Measurements from ENCODE around the gene SBF1.

SBF1 gene

DNA sequence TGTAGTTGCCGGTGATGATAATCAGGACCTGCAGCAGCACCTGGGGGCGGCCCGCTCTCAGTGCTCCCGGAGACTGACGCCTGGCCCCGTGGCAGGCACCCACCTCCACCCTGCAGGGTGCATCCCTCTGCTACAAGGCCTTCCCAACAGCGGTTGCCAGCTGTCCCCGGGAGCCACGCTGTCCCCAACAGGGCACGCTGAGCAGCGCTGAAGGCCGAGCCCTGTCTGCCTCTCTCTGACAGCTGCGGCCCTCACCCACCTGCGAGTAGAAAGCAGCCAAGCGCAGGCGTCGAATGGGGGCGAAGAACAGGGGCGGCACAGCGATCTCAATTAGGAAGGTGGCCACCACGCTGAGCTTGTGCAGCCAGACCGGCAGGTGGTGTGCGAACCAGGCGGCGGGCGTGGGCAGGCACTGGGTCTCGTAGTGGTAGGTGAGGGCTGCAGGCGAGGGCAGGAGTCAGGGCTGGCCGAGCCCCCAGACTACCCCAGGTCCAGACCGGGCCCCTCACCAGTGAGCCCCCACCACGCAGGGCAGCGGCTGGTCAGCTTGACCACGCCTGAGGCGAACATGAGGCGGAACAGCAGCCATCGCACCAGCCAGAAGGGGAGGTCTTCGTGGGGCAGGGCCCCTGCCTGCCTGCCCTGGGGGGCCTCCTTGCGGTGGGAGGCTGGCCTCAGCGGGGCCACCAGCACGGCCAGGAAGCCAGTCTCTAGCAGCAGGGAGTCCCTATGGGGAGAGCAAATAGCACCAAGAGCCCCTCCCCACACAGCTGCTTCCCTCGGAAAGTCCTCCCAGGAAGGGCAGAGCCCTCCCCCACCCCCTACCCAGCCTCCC is 31.2 kb upstream of the SBF1 start:
- no peak for TF ChIP-seq CTCF (IDR thresholded peaks at IDR 0.05; ENCODE audit: borderline replicate concordance, control extremely low read depth, extremely low read depth, insufficient read depth, missing control alignments)
- no peak for DNase-seq (ENCODE audit: low spot score)
- in situ Hi-C loops (cut with MboI; ENCODE audit: low sequenced_read_pairs, unreplicated experiment): no loop called here

DNA sequence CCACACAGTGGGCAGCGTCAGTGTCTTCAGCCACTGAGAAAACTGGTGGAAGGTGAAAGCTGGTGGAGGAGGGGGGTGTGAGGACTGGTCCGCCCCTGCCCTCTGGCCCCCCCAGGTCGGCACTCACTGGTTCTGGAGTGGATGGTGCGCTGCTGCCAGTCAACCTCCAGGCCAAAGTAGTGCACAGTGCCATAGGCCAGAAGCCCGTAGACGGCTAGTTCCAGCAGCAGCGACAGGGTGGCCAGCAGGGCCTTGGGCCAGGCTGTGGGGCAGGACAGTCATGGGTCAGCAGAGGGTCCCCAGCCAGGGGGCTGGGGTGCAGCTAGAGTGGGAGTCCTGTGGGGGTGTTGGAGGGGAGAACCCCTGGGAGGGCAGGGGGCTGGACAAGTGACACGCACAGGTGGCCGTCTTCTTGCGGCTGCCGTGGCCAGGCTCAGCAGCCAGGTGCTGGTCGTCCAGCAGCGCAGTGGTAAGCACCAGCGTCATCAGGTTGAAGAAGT is 30.5 kb upstream of the SBF1 start:
- no peak for DNase-seq (ENCODE audit: low spot score)
- in situ Hi-C loops (cut with MboI; ENCODE audit: low sequenced_read_pairs, unreplicated experiment): no loop called here
- no peak for TF ChIP-seq CTCF (IDR thresholded peaks at IDR 0.05; ENCODE audit: borderline replicate concordance, control extremely low read depth, extremely low read depth, insufficient read depth, missing control alignments)

GRCh38 chr22:50504369-50505211 is 29.8 kb upstream of the SBF1 start:
- in situ Hi-C loops (cut with MboI; ENCODE audit: low sequenced_read_pairs, unreplicated experiment): no loop called here
- no peak for TF ChIP-seq CTCF (IDR thresholded peaks at IDR 0.05; ENCODE audit: borderline replicate concordance, control extremely low read depth, extremely low read depth, insufficient read depth, missing control alignments)
- DNase-seq (ENCODE audit: low spot score): no peak

- no peak for TF ChIP-seq CTCF (IDR thresholded peaks at IDR 0.05; ENCODE audit: borderline replicate concordance, control extremely low read depth, extremely low read depth, insufficient read depth, missing control alignments)
- in situ Hi-C loops (cut with MboI; ENCODE audit: low sequenced_read_pairs, unreplicated experiment): no loop called here
Observed at GRCh38 chr22:50503475-50504145, 28.8 kb upstream of the SBF1 start.

GRCh38 chr22:50502628-50503474 is 28.0 kb upstream of the SBF1 start:
- in situ Hi-C loops (cut with MboI; ENCODE audit: low sequenced_read_pairs, unreplicated experiment): no loop called here
- no peak for DNase-seq (ENCODE audit: low spot score)
- TF ChIP-seq CTCF (IDR thresholded peaks at IDR 0.05; ENCODE audit: borderline replicate concordance, control extremely low read depth, extremely low read depth, insufficient read depth, missing control alignments): no peak

More at GRCh38 chr22:50503475-50504145, 28.8 kb upstream of the SBF1 start:
- DNase-seq (ENCODE audit: low spot score): no peak

Data from GM13976 (cell line).